ENCODE measurements around the gene PIP5KL1.

GRCh38 chr9:127892831-127893230 is 37.7 kb downstream of the PIP5KL1 start:
- TF ChIP-seq CTCF (IDR thresholded peaks at IDR 0.05; ENCODE audit: poor library complexity, severe bottlenecking) (no peak), MXI1 (conservative IDR thresholded peaks at IDR 0.05; ENCODE audit: poor library complexity, severe bottlenecking) (no peak), POLR2AphosphoS5 (IDR thresholded peaks at IDR 0.05) (no peak), EZH2 (IDR thresholded peaks at IDR 0.05; ENCODE audit: borderline replicate concordance, insufficient read depth, low read length, poor library complexity, severe bottlenecking) (no peak), RAD21 (conservative IDR thresholded peaks at IDR 0.05) (no peak), REST (IDR thresholded peaks at IDR 0.05; ENCODE audit: borderline replicate concordance) (no peak), TAF1 (IDR thresholded peaks at IDR 0.05; ENCODE audit: low read depth) (no peak), EP300 (conservative IDR thresholded peaks at IDR 0.05; ENCODE audit: poor library complexity, severe bottlenecking) (no peak), SMC3 (conservative IDR thresholded peaks at IDR 0.05; ENCODE audit: poor library complexity) (no peak)

Data from neural cell (in vitro differentiated cells).